T follicular helper cell (primary cell): ENCODE results near the gene COL17A1.

Experiments
- DNase-seq: peaks from one replicate; pipeline ENCODE4 v3.0.0-alpha.2; 2020; ENCODE audit warnings: low read depth
- total RNA-seq, 2 experiments: gene quantifications; one replicate each; lab custom pipeline; 2026; lab: John Stamatoyannopoulos, UW

Gene COL17A1
- total RNA-seq = 0 to 0.12 reads per million in 2 experiments

GRCh38 chr10:104085801-104086400 is at the start of gene COL17A1:
Gene COL17A1, minus strand, starts transcription at chr10:104085880. Its CDS starts 5,207 bp downstream, at chr10:104080673.
- no peak for DNase-seq

GRCh38 chr10:104130041-104130440 is 44.4 kb upstream of the COL17A1 start:
- DNase-seq = no peak

DNA sequence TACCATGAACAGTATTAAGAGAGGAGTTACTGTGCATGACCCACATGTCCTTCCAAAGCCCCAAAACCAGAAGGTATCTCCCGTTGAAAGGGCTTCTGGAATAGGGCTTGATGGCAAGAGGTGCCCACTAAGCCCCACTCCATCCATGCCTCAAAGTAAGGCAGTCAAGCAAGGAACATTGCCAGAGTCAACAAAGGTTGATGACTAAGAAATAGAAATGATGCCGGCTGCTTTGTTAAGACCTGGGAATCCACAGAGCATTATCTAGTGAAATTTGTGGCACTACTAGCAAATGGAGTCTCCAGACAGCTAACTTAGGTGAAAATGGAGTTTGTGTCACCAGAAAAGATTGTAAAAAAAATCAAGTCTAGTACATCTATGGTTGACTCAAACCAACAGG is 42.5 kb upstream of the COL17A1 start:
- DNase-seq = no peak

GRCh38 chr10:104127411-104127810 is 41.7 kb upstream of the COL17A1 start:
- no peak for DNase-seq

DNA sequence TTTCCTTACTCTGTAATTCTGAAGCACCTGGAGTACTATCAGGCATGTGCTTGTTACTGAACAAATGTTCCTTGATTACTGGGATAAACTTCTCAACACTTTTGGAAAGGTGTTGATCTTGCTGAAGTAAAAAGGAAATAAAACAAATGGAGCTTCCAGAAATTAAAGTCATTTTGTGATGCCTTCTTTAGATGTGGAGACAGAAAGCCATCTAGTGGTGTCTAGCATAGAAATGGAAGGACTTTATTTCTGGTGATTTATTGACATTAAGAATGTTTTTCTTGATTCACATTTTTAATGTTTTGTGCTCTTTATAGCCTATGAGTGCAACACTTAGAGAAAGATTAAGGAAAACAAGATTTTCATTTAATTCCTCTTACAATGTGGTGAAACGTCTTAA is 37.7 kb upstream of the COL17A1 start:
- DNase-seq = no peak

GRCh38 chr10:104122225-104123107 is 36.8 kb upstream of the COL17A1 start:
- no peak for DNase-seq

DNA sequence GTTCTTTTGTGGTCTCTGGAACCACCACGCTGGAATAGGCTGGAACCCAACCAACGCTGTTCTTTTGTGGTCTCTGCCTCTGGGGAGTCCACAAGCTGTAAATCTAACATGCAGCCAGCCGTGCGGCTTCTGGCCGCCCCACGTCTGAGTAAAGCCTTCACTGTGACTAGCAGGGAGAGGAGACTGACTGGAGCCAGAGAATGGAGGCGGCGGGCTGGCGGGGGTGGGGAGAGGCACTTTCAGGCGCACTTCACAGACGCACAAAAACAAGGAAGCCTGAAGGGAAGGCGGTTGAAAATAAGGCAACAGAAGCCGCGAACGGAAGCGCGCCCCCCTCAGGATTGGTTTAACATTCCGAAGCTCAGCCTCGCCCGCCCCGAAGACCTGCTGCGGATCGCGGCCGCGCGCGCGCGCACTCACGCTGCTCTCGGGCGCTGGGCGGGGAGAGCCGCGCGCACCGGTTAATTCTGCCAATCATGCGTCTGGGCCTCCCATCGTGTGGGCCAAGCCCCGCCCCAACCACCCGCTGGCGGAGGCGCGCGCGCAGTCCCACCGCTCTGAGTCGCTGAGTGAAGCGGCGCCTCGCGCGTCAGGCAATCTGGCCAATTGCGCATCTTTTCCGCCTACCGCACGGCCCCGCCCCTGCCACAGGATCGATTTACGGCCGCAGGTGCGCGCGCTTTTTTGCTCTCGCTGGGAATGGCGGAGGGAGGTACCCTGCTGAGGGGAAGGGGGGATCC is 36.0 kb upstream of the COL17A1 start, which contains the start of gene SFR1:
SFR1 (plus strand) TSS at position 687 of the 740 bp plus-strand sequence; CDS start at position 700, 13 bp downstream.
- DNase-seq = peak; percentile 98

DNA sequence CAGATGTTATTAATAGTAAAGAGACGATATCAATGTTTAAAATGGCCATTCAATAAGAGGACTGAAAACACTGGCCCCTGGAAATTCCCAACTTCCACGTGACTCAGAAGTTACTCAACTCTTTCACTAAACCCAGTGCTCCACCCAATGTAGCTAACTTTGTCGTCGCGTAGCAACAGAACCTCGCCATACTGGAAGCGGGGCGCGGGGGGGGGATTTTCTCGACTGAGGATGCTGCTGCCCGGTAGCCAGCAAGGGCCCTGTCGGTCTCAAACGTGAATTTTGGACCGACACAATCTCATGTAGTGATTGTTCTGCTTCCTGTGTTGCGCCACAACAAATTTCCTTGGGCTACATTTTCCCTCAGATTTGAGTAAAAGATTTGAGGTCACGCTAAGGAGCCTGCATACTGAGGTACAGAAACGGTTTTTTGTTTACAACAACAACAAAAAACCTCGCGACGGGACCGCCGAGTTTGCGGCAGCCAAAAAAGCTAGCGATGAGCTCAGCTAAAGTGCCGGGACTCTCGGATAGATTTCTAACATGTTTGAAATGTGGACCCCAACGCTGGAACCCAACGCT is 35.3 kb upstream of the COL17A1 start:
- peak; percentile 88 for DNase-seq

DNA sequence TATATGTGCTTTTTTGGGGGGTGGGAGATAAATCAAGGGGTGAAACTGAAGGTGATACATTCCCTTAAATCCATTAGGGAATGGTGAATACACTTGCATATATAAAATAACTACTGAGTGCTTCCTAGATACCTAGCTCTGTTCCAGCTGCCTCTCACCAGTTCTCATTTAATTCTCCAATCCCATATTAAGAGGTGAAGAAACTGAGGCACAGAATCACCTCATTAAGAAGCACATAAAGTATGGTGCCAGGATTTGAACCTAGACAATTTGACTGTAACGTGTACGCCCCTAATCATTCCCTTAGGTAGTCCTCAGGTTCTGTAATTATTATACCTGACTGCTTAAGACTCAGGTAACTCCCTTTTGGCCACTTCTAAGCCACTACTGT is 34.8 kb upstream of the COL17A1 start:
- no peak for DNase-seq

- no peak for DNase-seq
These were observed 34.3 kb upstream of the COL17A1 start for GRCh38 chr10:104119996-104120395.

DNA sequence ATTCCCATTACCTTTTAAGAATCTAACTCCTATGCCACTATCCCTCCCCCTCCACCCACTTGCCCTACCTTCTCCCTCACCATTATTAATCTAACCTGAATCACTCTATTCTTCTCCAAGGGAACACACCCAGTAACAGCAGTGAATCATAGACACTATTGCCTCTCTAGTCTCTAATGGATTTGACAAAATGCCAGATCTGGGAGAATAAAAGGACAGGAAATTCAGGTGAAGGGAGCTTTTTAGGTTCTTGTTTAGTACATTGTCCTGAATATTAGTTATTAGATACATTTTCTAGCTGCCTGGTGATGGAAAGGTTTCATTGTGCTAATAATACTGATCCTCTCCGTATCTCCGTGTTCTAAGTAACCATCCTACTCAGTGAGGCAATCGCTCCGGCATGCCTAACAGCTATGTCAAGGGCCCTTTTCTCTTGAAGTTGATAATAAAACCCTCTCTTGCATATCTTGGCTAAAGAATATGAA is 32.2 kb upstream of the COL17A1 start:
- no peak for DNase-seq

GRCh38 chr10:104113376-104113956 is 27.8 kb upstream of the COL17A1 start:
- DNase-seq = no peak

GRCh38 chr10:104109908-104110662 is 24.4 kb upstream of the COL17A1 start:
- no peak for DNase-seq

GRCh38 chr10:104104926-104105325 is 19.2 kb upstream of the COL17A1 start:
- no peak for DNase-seq

DNA sequence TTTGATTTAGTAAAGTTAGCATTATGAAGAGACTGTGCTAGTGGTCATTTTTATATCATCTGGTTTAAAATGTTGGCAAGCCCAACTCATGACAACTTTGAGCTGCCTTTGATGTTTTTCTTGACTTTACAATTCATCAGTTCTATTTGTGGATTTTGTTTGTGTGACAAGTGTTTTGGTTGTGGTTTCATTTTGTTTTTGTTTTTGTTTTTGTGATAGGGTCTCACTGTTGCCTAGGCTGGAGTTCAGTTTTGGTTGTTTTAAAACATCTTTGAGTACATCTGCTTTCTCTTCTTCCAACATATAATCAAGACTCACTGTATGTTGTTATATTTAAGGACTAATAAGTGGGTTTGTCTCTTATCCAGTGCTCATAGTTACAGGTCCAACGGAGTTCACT is 18.7 kb upstream of the COL17A1 start:
- DNase-seq = no peak

DNA sequence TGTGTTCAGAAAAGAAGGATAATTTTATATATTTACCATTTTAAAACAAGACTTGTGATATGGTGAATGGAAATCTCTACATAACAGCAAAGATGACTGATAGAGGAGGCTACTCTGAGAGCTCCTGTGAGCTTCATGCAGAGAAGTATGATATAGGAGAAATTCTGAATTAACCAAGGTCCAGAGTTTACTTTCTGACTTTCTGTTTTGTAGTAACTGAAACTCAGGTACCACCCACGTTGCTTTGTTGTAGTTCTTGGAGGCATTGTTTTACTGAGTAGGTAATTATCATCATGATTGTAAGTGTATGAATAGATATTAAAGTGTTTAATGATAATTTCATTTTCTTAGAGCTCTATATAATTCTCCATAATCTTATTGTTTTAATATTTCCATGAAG is 18.3 kb upstream of the COL17A1 start:
- DNase-seq = no peak

DNA sequence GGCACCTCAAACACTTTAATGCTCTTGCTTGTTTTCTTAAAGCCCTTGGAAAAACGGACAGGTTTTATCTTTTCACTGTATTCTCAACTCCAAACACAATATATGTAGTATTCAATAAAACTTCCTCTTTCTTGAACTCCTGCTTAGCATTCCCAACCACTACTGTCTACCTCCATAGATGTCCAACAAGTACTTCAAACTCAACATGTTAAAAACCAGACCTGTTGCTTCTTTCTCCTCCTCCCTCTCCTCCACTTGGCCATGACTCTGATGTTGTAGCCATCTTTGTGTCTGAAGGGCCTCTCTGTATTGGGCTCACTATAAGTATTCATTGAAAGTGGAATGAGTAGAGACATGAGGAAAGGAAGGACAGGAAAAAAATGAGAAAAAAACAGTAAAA is 16.2 kb upstream of the COL17A1 start:
- DNase-seq = no peak

DNA sequence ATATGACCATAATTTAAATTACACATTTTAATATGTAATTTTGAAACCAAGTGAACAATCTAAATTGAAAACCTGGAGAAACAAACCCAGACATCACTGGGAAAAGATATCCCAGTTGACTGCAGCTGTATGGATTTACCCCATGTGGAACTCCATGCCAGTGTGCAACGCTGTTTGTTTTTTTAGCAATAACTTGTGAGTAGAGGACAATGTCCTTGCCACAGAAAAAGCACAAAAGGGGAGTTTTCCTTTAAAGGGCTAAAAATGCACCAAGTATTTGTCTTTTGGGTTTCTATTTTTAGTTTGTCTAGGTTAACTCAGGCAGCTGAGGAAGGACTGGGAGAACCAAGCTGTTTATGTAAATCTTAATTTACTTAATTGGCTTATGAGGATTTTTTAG is 15.1 kb upstream of the COL17A1 start:
- DNase-seq = no peak

DNA sequence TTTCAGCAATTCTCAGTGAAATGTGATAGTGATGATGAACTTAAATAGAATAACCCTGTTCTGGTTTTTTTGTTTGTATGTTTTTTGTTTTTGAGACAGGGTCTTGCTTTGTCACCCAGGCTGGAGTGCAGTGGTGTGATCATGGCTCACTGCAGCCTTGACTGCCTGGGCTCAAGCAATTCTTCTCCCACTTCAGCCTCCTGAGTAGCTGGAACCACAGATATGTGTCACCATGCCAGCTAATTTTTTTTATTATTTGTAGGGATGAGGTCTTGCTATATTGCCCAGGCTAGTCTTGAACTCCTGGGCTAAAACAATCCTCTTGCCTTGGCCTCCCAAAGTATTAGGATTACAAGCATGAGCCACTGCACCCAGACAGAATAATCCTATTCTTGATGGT is 14.3 kb upstream of the COL17A1 start:
- DNase-seq = no peak

DNA sequence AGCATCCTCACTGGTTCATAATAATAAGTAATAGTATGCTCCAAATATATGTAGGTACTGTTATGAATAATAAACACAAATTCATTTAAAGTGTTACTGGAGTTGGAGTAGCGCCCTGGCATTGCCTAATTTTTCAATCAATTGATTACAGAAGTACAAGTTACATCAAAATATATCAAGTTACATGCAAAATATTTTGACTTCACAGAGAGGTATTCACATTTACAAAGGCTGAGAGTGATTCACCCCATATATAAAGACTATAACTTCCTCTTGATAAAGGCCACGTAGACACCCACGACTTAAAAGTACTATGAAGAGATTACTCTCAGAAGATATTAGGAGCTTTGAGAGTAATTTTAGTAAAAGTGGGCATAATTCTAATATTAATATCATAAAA is 13.6 kb upstream of the COL17A1 start:
- DNase-seq = no peak

- DNase-seq = no peak
These were observed 12.8 kb upstream of the COL17A1 start for GRCh38 chr10:104098358-104098925.
